ENCODE measurements around the gene OR2H2. TPM values are rescaled to one million over a fixed set of nuclear protein-coding genes. Genes with fewer than 3 reads are reported as not detected.

OR2H2 gene
- total RNA-seq, 1 experiment from 2014 or later = not detected

- Histone ChIP-seq H3K9me3 (no peaks in the 10 kb centered on the region), H3K27me3 (replicated peaks; ENCODE audit: control insufficient read depth, insufficient read depth, low read length) (no peaks in the 10 kb centered on the region), H3K36me3 (ENCODE audit: control insufficient read depth, insufficient read depth, low read length) (no peaks in the 10 kb centered on the region), H3K4me3 (ENCODE audit: low read depth, low read length) (no peak overlapping the region), H3K4me1 (no peaks in the 10 kb centered on the region)
- BruUV-seq (replicated peaks) = no TSS peak
- no peak for TF ChIP-seq CTCF (IDR thresholded peaks at IDR 0.05; ENCODE audit: insufficient read depth in 1 of 2, low read depth in 1 of 2, low read length in 1 of 2, severe bottlenecking in 1 of 2, unreplicated experiment in 1 of 2)
- intact Hi-C loops (cut with micrococcal nuclease; ENCODE audit: unreplicated experiment) = no loop called here
- H3K4me1 Mint-ChIP-seq (ENCODE audit: low read depth, unreplicated experiment) = no peaks in the 10 kb centered on the region
- DNase-seq = no peak
- H3K27ac Mint-ChIP-seq (ENCODE audit: unreplicated experiment) = no peak overlapping the region
- H3K9me3 Mint-ChIP-seq (ENCODE audit: unreplicated experiment) = no peaks in the 10 kb centered on the region
- peaks cover 14% of the 10 kb centered on the region for H3K27me3 Mint-ChIP-seq (ENCODE audit: insufficient read depth, unreplicated experiment)
- no peaks in the 10 kb centered on the region for H3K36me3 Mint-ChIP-seq (ENCODE audit: insufficient read depth, unreplicated experiment)
- no peak overlapping the region for H3K4me3 Mint-ChIP-seq (ENCODE audit: unreplicated experiment)
- POLR2A ChIA-PET = no interaction called here
- CTCF ChIA-PET = no interaction called here
Observed at GRCh38 chr6:29593199-29593855, 8.4 kb downstream of the OR2H2 start.

GRCh38 chr6:29596381-29596900 lies 11.5 kb downstream of the OR2H2 start:
- Mint-ChIP-seq H3K36me3 (ENCODE audit: insufficient read depth, unreplicated experiment) (no peaks in the 10 kb centered on the region), H3K27ac (ENCODE audit: unreplicated experiment) (no peak overlapping the region), H3K9me3 (ENCODE audit: unreplicated experiment) (no peaks in the 10 kb centered on the region), H3K4me1 (ENCODE audit: low read depth, unreplicated experiment) (no peaks in the 10 kb centered on the region), H3K27me3 (ENCODE audit: insufficient read depth, unreplicated experiment) (peaks cover 10% of the 10 kb centered on the region), H3K4me3 (ENCODE audit: unreplicated experiment) (no peak overlapping the region)
- no peak for TF ChIP-seq CTCF (IDR thresholded peaks at IDR 0.05; ENCODE audit: insufficient read depth in 1 of 2, low read depth in 1 of 2, low read length in 1 of 2, severe bottlenecking in 1 of 2, unreplicated experiment in 1 of 2)
- Histone ChIP-seq H3K4me1 (no peaks in the 10 kb centered on the region), H3K4me3 (ENCODE audit: low read depth, low read length) (no peak overlapping the region), H3K36me3 (ENCODE audit: control insufficient read depth, insufficient read depth, low read length) (no peaks in the 10 kb centered on the region), H3K9me3 (no peaks in the 10 kb centered on the region), H3K27me3 (replicated peaks; ENCODE audit: control insufficient read depth, insufficient read depth, low read length) (no peaks in the 10 kb centered on the region)
- CTCF ChIA-PET = no interaction called here
- no peak for DNase-seq
- intact Hi-C loops (cut with micrococcal nuclease; ENCODE audit: unreplicated experiment) = no loop called here
- POLR2A ChIA-PET = no interaction called here
- BruUV-seq (replicated peaks) = no TSS peak

- intact Hi-C loops (cut with micrococcal nuclease; ENCODE audit: unreplicated experiment) = no loop called here
- Mint-ChIP-seq H3K9me3 (ENCODE audit: unreplicated experiment) (no peaks in the 10 kb centered on the region), H3K27me3 (ENCODE audit: insufficient read depth, unreplicated experiment) (peaks cover 10% of the 10 kb centered on the region), H3K36me3 (ENCODE audit: insufficient read depth, unreplicated experiment) (no peaks in the 10 kb centered on the region), H3K4me3 (ENCODE audit: unreplicated experiment) (no peak overlapping the region), H3K27ac (ENCODE audit: unreplicated experiment) (no peak overlapping the region), H3K4me1 (ENCODE audit: low read depth, unreplicated experiment) (no peaks in the 10 kb centered on the region)
- ChIA-PET CTCF (no interaction called here), POLR2A (no interaction called here)
- DNase-seq = no peak
- no peak for TF ChIP-seq CTCF (IDR thresholded peaks at IDR 0.05; ENCODE audit: insufficient read depth in 1 of 2, low read depth in 1 of 2, low read length in 1 of 2, severe bottlenecking in 1 of 2, unreplicated experiment in 1 of 2)
- no TSS peak for BruUV-seq (replicated peaks)
- Histone ChIP-seq H3K36me3 (ENCODE audit: control insufficient read depth, insufficient read depth, low read length) (no peaks in the 10 kb centered on the region), H3K4me1 (no peaks in the 10 kb centered on the region), H3K4me3 (ENCODE audit: low read depth, low read length) (no peak overlapping the region), H3K9me3 (no peaks in the 10 kb centered on the region), H3K27me3 (replicated peaks; ENCODE audit: control insufficient read depth, insufficient read depth, low read length) (no peaks in the 10 kb centered on the region)
Observed at GRCh38 chr6:29597184-29597583, 12.3 kb downstream of the OR2H2 start.

Data from Caco-2 (cell line).